ENCODE measurements around the gene NRK. TPM values are rescaled to one million over a fixed set of nuclear protein-coding genes. Genes with fewer than 3 reads are reported as not detected.
"Not testable (repeated sequence)": the region's sequence is repeated elsewhere in the genome, so short reads cannot be mapped to it uniquely, and the experiment has no call there.

Gene NRK
- polyA plus RNA-seq, 1 donor (not counting 4 experiments of a cell fraction or from before 2014, with no cell fraction given) = 0.28 TPM

- Histone ChIP-seq H3K36me3 (ENCODE audit: control insufficient read depth in 2 of 2, extremely low read depth in 1 of 2, insufficient read depth in 2 of 2, low read length in 2 of 2) (no peaks in the 10 kb centered on the region), H4K20me1 (ENCODE audit: control insufficient read depth, extremely low read depth, insufficient read depth, low read length) (no peaks in the 10 kb centered on the region), H3K27me3 (ENCODE audit: control insufficient read depth, extremely low read depth, insufficient read depth, low read length) (no peaks in the 10 kb centered on the region), H3K79me2 (ENCODE audit: control insufficient read depth, insufficient read depth, low read length) (no peaks in the 10 kb centered on the region), H3K9ac (ENCODE audit: control insufficient read depth, extremely low read depth, insufficient read depth, low read length) (no peak overlapping the region), H3K4me2 (ENCODE audit: control insufficient read depth, extremely low read depth, insufficient read depth, low read depth, low read length) (no peak overlapping the region), H3K4me3 (ENCODE audit: control insufficient read depth in 2 of 3, extremely low read depth in 1 of 3, insufficient read depth in 2 of 3, low read depth in 1 of 3, low read length in 3 of 3) (no peak overlapping the region), H2AFZ (ENCODE audit: control insufficient read depth, low read length) (no peak overlapping the region), H3K4me1 (ENCODE audit: control insufficient read depth, extremely low read depth, insufficient read depth, low read length) (no peaks in the 10 kb centered on the region), H3K27ac (ENCODE audit: control insufficient read depth, insufficient read depth, low read length) (no peak overlapping the region), H3K9me1 (ENCODE audit: control insufficient read depth, extremely low read depth, insufficient read depth, low read length) (no peaks in the 10 kb centered on the region), H3K9me3 (ENCODE audit: control insufficient read depth, low read depth, low read length) (no peaks in the 10 kb centered on the region)
- FAIRE-seq (no peak), DNase-seq (ENCODE audit: low read depth, low spot score) (no peak)
- dilution Hi-C loops (cut with MboI; ENCODE audit: extremely low pct_ligation_motif_present, low sequenced_read_pairs) = no loop called here
- no peak for TF ChIP-seq EZH2 (IDR thresholded peaks at IDR 0.05; ENCODE audit: low read length)
- TF ChIP-seq, protein P1, sequence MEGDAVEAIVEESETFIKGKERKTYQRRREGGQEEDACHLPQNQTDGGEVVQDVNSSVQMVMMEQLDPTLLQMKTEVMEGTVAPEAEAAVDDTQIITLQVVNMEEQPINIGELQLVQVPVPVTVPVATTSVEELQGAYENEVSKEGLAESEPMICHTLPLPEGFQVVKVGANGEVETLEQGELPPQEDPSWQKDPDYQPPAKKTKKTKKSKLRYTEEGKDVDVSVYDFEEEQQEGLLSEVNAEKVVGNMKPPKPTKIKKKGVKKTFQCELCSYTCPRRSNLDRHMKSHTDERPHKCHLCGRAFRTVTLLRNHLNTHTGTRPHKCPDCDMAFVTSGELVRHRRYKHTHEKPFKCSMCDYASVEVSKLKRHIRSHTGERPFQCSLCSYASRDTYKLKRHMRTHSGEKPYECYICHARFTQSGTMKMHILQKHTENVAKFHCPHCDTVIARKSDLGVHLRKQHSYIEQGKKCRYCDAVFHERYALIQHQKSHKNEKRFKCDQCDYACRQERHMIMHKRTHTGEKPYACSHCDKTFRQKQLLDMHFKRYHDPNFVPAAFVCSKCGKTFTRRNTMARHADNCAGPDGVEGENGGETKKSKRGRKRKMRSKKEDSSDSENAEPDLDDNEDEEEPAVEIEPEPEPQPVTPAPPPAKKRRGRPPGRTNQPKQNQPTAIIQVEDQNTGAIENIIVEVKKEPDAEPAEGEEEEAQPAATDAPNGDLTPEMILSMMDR (optimal IDR thresholded peaks at IDR 0.05 in 1 of 3, IDR thresholded peaks at IDR 0.05 in 1 of 3, conservative IDR thresholded peaks at IDR 0.05 in 1 of 3; ENCODE audit: extremely low read depth in 1 of 3, insufficient read depth in 2 of 3, low read length in 3 of 3) = no peak
These were observed 159.6 kb downstream of the NRK start for GRCh38 chrX:105981772-105982485.

DNA sequence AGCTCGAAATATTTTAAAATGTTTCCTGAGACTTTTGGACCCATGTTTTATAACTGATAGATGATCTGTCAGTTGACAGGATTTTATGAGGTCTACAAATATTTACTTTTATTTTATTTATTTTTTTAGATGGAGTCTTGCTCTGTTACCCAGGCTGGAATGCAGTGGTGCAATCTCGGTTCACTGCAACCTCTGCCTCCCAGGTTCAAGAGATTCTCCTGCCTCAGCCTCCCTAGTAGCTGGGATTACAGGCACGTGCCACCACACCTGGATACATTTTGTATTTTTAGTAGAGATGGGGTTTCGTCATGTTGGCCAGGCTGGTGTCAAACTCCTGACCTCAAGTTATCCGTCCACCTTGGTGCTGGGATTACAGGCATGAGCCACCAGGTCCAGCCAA, 166.1 kb downstream of the NRK start:
- H3K27me3 ChIP-seq (ENCODE audit: control insufficient read depth, extremely low read depth, insufficient read depth, low read length); H3K9me3 ChIP-seq (ENCODE audit: control insufficient read depth, low read depth, low read length); DNase-seq (ENCODE audit: low read depth, low spot score); dilution Hi-C loops (cut with MboI; ENCODE audit: extremely low pct_ligation_motif_present, low sequenced_read_pairs); H3K9me1 ChIP-seq (ENCODE audit: control insufficient read depth, extremely low read depth, insufficient read depth, low read length); H3K9ac ChIP-seq (ENCODE audit: control insufficient read depth, extremely low read depth, insufficient read depth, low read length); H3K4me2 ChIP-seq (ENCODE audit: control insufficient read depth, extremely low read depth, insufficient read depth, low read depth, low read length); H2AFZ ChIP-seq (ENCODE audit: control insufficient read depth, low read length); H3K4me1 ChIP-seq (ENCODE audit: control insufficient read depth, extremely low read depth, insufficient read depth, low read length); FAIRE-seq; H4K20me1 ChIP-seq (ENCODE audit: control insufficient read depth, extremely low read depth, insufficient read depth, low read length); H3K27ac ChIP-seq (ENCODE audit: control insufficient read depth, insufficient read depth, low read length); H3K36me3 ChIP-seq (ENCODE audit: control insufficient read depth in 2 of 2, extremely low read depth in 1 of 2, insufficient read depth in 2 of 2, low read length in 2 of 2); H3K4me3 ChIP-seq (ENCODE audit: control insufficient read depth in 2 of 3, extremely low read depth in 1 of 3, insufficient read depth in 2 of 3, low read depth in 1 of 3, low read length in 3 of 3); H3K79me2 ChIP-seq (ENCODE audit: control insufficient read depth, insufficient read depth, low read length): not testable (repeated sequence)

- dilution Hi-C loops (cut with MboI; ENCODE audit: extremely low pct_ligation_motif_present, low sequenced_read_pairs) = no loop called here
- Histone ChIP-seq H2AFZ (ENCODE audit: control insufficient read depth, low read length) (no peak overlapping the region), H3K9me1 (ENCODE audit: control insufficient read depth, extremely low read depth, insufficient read depth, low read length) (no peaks in the 10 kb centered on the region), H3K4me3 (ENCODE audit: control insufficient read depth in 2 of 3, extremely low read depth in 1 of 3, insufficient read depth in 2 of 3, low read depth in 1 of 3, low read length in 3 of 3) (no peak overlapping the region), H3K27ac (ENCODE audit: control insufficient read depth, insufficient read depth, low read length) (no peak overlapping the region), H4K20me1 (ENCODE audit: control insufficient read depth, extremely low read depth, insufficient read depth, low read length) (no peaks in the 10 kb centered on the region), H3K4me1 (ENCODE audit: control insufficient read depth, extremely low read depth, insufficient read depth, low read length) (no peaks in the 10 kb centered on the region), H3K9ac (ENCODE audit: control insufficient read depth, extremely low read depth, insufficient read depth, low read length) (no peak overlapping the region), H3K36me3 (ENCODE audit: control insufficient read depth in 2 of 2, extremely low read depth in 1 of 2, insufficient read depth in 2 of 2, low read length in 2 of 2) (no peaks in the 10 kb centered on the region), H3K27me3 (ENCODE audit: control insufficient read depth, extremely low read depth, insufficient read depth, low read length) (peaks cover 4% of the 10 kb centered on the region), H3K4me2 (ENCODE audit: control insufficient read depth, extremely low read depth, insufficient read depth, low read depth, low read length) (no peak overlapping the region), H3K79me2 (ENCODE audit: control insufficient read depth, insufficient read depth, low read length) (no peaks in the 10 kb centered on the region), H3K9me3 (ENCODE audit: control insufficient read depth, low read depth, low read length) (no peaks in the 10 kb centered on the region)
- FAIRE-seq = no peak
- TF ChIP-seq EZH2 (IDR thresholded peaks at IDR 0.05; ENCODE audit: low read length) = no peak
- TF ChIP-seq, protein P1 (optimal IDR thresholded peaks at IDR 0.05 in 1 of 3, IDR thresholded peaks at IDR 0.05 in 1 of 3, conservative IDR thresholded peaks at IDR 0.05 in 1 of 3; ENCODE audit: extremely low read depth in 1 of 3, insufficient read depth in 2 of 3, low read length in 3 of 3) = no peak
- DNase-seq (ENCODE audit: low read depth, low spot score) = no peak
These were observed 177.0 kb downstream of the NRK start for GRCh38 chrX:105999294-105999693.

Data from keratinocyte (primary cell).